HG03066 (cell line): ENCODE results near the gene DZANK1.
"Not testable (repeated sequence)": the region's sequence is repeated elsewhere in the genome, so short reads cannot be mapped to it uniquely, and the experiment has no call there.

ENCODE experiments used
- ATAC-seq: cut with Tn5 transposase; IDR thresholded peaks from one replicate; pipeline ENCODE4 v1.9.1; 2021; ENCODE audit warnings: low read depth; ENCODE audit not compliant: unreplicated experiment

The DZANK1 gene

GRCh38 chr20:18443886-18444285 is 22.9 kb downstream of the DZANK1 start:
- ATAC-seq = no peak

GRCh38 chr20:18440403-18440802 is 26.4 kb downstream of the DZANK1 start:
- ATAC-seq = no peak

DNA sequence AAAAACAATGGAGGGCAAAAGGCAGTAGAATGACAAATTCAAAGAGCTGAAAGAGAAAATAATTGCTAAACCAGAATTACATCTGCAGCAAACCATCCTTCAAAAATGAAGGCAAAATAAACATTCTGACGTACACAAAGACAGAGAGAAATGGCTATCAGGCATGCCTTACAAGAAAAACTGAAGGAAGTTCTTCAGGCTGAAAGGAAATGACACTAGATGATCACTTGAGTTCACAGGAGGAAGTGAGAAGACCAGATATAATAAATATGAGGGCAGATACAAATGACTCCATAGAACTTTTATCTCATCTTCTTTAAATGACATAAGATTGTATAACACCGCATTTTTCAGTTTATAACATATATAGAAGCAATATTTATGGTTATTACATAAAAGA is 30.0 kb downstream of the DZANK1 start:
- no peak for ATAC-seq

DNA sequence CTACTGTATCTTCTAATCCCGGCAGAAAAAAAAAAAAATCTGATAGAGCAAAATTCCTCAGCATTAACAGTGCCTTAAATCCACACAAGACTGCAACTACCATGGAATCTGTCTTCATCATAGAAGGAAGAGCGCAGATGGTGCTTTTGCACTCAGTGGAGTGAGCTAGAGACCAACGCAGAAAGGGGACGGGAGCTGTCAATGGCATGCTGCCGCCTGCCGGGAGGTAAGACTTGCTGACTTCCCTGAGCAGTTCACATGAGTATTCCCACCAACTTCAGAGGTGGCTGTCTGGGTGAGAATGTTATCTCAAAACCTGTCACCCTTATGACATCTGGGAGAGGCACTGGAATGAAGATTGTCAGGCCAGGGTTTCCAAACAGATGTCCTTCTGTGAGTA is 35.6 kb downstream of the DZANK1 start:
- no peak for ATAC-seq

GRCh38 chr20:18430172-18430826 is 36.5 kb downstream of the DZANK1 start:
- ATAC-seq = no peak

- ATAC-seq = no peak
Measured at GRCh38 chr20:18428490-18429173, 38.2 kb downstream of the DZANK1 start.

- no peak for ATAC-seq
Measured at GRCh38 chr20:18427214-18427613, 39.6 kb downstream of the DZANK1 start.

DNA sequence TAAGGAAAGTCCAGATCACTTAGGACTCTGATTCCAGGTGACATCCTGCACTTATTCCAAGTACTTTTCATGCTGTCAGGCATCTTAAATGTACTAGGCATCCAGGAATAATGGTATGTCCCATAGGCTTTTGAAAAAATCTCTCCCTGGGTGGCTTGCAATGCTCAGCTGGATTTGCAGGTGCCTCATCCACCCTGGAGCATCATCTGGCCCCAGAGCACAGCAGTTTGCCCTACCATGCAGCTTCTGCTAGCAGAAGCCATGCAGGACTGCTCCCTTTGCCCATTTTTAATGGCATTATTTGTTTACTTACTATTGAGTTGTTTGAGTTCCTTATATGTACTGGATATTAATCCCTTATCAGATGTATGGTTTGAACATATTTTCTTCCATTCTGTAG is 45.2 kb downstream of the DZANK1 start:
- no peak for ATAC-seq

- ATAC-seq = no peak
Measured at GRCh38 chr20:18416486-18416885, 50.3 kb downstream of the DZANK1 start.

DNA sequence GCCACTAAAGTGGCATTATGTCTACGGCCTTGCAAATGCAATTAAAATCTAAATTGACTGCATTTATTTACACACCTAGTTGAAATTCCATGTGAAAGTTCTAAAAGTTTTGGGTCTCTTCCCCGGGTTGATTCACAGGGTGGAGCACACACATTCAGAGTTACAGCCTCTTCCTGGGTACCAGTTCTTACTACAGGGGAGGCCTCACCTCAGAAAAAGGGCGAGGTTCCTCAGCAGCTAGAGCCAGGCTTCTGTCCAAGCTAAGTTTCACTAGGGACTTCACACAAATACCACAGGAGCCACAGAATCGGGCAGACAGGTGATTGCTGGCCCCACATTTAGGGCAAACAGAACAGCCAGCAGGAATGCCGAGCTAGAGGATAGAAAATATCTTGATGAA is 52.7 kb downstream of the DZANK1 start:
- ATAC-seq = no peak

DNA sequence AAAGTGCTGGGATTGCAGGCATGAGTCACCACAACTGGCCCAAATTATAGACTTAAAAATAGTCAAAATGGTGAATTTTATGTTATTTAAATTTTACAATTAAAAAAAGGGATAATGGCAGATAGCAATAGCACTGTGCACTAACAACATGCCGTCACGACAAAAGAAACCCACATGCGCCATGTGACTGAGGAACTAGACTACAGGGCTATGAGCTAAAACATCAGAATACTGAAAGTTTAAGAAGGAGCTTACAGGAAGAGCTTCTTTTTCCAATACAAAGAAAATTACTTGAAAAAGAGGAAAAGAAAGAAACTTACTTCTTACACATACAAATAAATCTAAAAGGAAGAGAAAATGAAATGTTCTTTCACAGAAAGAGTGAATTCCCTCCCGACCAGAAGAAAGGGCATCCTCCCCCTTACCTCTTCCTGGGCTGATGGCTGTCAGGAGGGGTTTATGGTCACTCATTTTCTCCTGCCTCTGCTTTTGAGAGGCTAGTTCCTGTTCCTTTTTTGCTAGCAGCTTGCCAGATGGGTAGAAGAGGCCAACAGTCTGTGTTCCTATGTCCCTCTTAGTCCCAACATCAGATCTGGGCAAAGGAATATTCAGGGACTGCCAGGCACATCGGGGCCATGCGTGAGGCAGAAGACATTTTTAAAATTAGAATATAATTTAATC is 54.5 kb downstream of the DZANK1 start:
- peak; percentile 55 for ATAC-seq

GRCh38 chr20:18405826-18406225 is 61.0 kb downstream of the DZANK1 start:
- no peak for ATAC-seq

- ATAC-seq = no peak
Measured at GRCh38 chr20:18404172-18404571, 62.7 kb downstream of the DZANK1 start.

GRCh38 chr20:18403269-18403668 is 63.6 kb downstream of the DZANK1 start:
- no peak for ATAC-seq

- no peak for ATAC-seq
Measured at GRCh38 chr20:18401305-18401704, 65.5 kb downstream of the DZANK1 start.

- ATAC-seq = no peak
Measured at GRCh38 chr20:18400460-18400859, 66.4 kb downstream of the DZANK1 start.

GRCh38 chr20:18398713-18399112 is 68.1 kb downstream of the DZANK1 start:
- ATAC-seq = not testable (repeated sequence)

DNA sequence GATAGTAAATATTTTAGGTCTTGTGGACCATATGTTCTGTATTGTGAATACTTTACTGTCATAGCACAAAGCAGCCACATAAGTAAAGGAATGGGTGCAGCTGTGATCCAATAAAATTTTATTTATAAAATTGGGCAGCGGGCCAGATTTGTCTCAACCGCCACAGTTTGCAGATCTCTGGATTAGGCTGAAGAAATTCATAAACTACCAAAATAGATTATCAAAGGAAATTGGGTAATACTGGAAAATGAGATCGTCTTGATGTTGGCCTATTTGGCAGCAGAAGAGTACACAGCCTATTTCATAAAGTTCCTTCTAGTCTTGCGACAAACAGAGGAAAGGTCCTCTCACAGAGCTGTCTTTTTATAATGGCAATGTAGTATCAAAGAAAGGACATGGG is 69.8 kb downstream of the DZANK1 start:
- ATAC-seq = no peak

- ATAC-seq = no peak
Measured at GRCh38 chr20:18395544-18395943, 71.3 kb downstream of the DZANK1 start.

DNA sequence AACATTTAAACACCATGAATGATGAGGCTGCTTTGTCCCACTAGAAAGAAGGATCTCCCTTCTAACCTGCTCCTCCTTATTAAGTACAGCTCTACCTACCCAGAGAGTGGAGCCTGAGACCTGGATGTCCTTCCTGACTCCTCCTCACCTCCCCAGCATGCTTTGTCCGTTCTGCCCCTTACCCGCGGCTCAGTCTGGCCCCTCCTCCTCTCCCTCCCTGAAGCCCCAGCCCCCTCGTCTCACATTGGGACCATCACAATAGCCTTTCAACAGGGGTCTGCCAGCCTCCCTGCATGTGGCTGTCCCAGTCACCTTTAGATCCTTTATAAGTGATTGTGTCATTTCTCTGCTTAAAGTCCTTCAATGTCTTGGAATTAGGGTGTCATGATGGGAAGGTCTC is 72.5 kb downstream of the DZANK1 start:
- no peak for ATAC-seq

DNA sequence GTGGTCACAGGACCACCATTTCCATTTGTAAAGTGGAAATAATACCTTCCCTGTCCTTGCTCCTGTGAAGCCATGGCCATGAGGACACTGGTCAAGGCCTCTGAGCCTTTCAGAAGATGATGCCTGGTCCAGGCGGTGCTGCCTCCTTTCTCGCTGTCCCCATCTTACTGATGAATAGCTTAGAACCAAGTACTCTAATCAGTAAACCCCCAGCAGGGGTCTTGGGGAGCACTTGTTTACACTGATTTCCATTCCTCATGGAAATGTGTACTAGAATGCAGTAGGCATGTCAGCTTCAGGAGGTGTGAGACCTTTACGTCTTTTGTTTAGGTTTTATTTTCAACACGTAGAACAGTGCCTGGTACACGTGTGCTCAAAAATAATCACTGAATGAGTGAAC is 75.1 kb downstream of the DZANK1 start:
- ATAC-seq = no peak

DNA sequence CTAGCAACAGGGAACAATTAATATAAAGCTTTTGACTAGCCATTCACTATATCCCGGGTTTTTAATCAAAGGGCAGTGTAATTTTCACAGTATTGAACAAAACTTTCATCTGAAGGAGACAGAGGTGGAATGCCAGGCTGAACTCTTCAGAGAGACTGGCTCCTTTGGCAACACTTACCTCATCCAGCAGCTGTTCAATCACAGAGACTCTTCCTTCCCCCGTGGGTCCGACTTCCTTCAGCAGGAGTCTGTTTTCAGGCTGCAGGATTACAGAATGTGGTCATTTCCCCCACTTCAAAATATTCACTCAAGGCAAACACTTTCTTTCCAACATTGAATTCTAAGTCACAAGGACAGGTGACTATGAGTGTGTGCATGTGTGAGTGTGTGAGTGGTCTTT is 76.6 kb downstream of the DZANK1 start:
- ATAC-seq = no peak
